Measurements from ENCODE around the gene UBE2M.

UBE2M gene

GRCh38 chr19:58513694-58514563 lies 44.5 kb downstream of the UBE2M start:
- Histone ChIP-seq H3K9ac (ENCODE audit: low read depth, low read length, poor library complexity, severe bottlenecking) (peak overlapping the region; percentile 94), H3K4me3 (ENCODE audit: low read length, poor library complexity, severe bottlenecking) (peak overlapping the region; percentile 94), H3K36me3 (ENCODE audit: insufficient read depth, low read length) (no peaks in the 10 kb centered on the region), H3K4me1 (ENCODE audit: insufficient read depth, low read length, poor library complexity, severe bottlenecking) (peaks cover 29% of the 10 kb centered on the region), H3K9me3 (ENCODE audit: insufficient read depth, low read depth, low read length) (no peaks in the 10 kb centered on the region), H3F3A (ENCODE audit: low read depth) (no peaks in the 10 kb centered on the region), H4K20me1 (ENCODE audit: insufficient read depth, low read length, poor library complexity, severe bottlenecking) (no peaks in the 10 kb centered on the region), H3K79me2 (ENCODE audit: insufficient read depth, low read length) (peaks cover 45% of the 10 kb centered on the region), H2AFZ (ENCODE audit: low read length) (peak overlapping the region; percentile 55; the same call in 1 of the 2 replicates), H3K4me2 (ENCODE audit: low read depth, low read length, poor library complexity, severe bottlenecking) (peak overlapping the region; percentile 100), H3K27me3 (ENCODE audit: insufficient read depth, low read length, poor library complexity, severe bottlenecking) (no peaks in the 10 kb centered on the region), H3K9me2 (replicated peaks; ENCODE audit: low read depth, low read length) (no peaks in the 10 kb centered on the region)
- TF ChIP-seq CTCF (conservative IDR thresholded peaks at IDR 0.05; ENCODE audit: low read length) (peak; percentile 76), EZH2phosphoT487 (IDR thresholded peaks at IDR 0.05; ENCODE audit: borderline replicate concordance) (no peak)

GRCh38 chr19:58513213-58513693 lies 45.2 kb downstream of the UBE2M start:
- peaks cover 27% of the 10 kb centered on the region for H3K4me1 ChIP-seq (ENCODE audit: insufficient read depth, low read length, poor library complexity, severe bottlenecking)
- no peaks in the 10 kb centered on the region for H3K36me3 ChIP-seq (ENCODE audit: insufficient read depth, low read length)
- no peaks in the 10 kb centered on the region for H4K20me1 ChIP-seq (ENCODE audit: insufficient read depth, low read length, poor library complexity, severe bottlenecking)
- no peaks in the 10 kb centered on the region for H3K9me2 ChIP-seq (replicated peaks; ENCODE audit: low read depth, low read length)
- H2AFZ ChIP-seq (ENCODE audit: low read length), result peak overlapping the region; percentile 55; the same call in 1 of the 2 replicates
- peak overlapping the region; percentile 94 for H3K9ac ChIP-seq (ENCODE audit: low read depth, low read length, poor library complexity, severe bottlenecking)
- no peak for TF ChIP-seq EZH2phosphoT487 (IDR thresholded peaks at IDR 0.05; ENCODE audit: borderline replicate concordance)
- no peak for TF ChIP-seq CTCF (conservative IDR thresholded peaks at IDR 0.05; ENCODE audit: low read length)
- H3F3A ChIP-seq (ENCODE audit: low read depth), result no peaks in the 10 kb centered on the region
- peaks cover 39% of the 10 kb centered on the region for H3K79me2 ChIP-seq (ENCODE audit: insufficient read depth, low read length)
- no peaks in the 10 kb centered on the region for H3K9me3 ChIP-seq (ENCODE audit: insufficient read depth, low read depth, low read length)
- peak overlapping the region; percentile 100 for H3K4me2 ChIP-seq (ENCODE audit: low read depth, low read length, poor library complexity, severe bottlenecking)
- H3K27me3 ChIP-seq (ENCODE audit: insufficient read depth, low read length, poor library complexity, severe bottlenecking), result no peaks in the 10 kb centered on the region
- H3K4me3 ChIP-seq (ENCODE audit: low read length, poor library complexity, severe bottlenecking), result peak overlapping the region; percentile 94

- no peak within 1 kb of the TSS for H2AFZ ChIP-seq (ENCODE audit: low read length)
- no peak within 1 kb of the TSS for H3K4me2 ChIP-seq (ENCODE audit: low read depth, low read length, poor library complexity, severe bottlenecking)
- H3K9ac ChIP-seq (ENCODE audit: low read depth, low read length, poor library complexity, severe bottlenecking), result no peak within 1 kb of the TSS
- H3K4me3 ChIP-seq (ENCODE audit: low read length, poor library complexity, severe bottlenecking), result no peak within 1 kb of the TSS
- H3K27me3 ChIP-seq (ENCODE audit: insufficient read depth, low read length, poor library complexity, severe bottlenecking), result no peaks in the 10 kb centered on the region
- H3K36me3 ChIP-seq (ENCODE audit: insufficient read depth, low read length), result no peaks in the 10 kb centered on the region
- H3F3A ChIP-seq (ENCODE audit: low read depth), result no peaks in the 10 kb centered on the region
- peaks cover 23% of the 10 kb centered on the region; the same call in 1 of the 2 replicates for H3K79me2 ChIP-seq (ENCODE audit: insufficient read depth, low read length)
- no peaks in the 10 kb centered on the region for H3K9me3 ChIP-seq (ENCODE audit: insufficient read depth, low read depth, low read length)
- TF ChIP-seq CTCF (conservative IDR thresholded peaks at IDR 0.05; ENCODE audit: low read length) (no peak), EZH2phosphoT487 (IDR thresholded peaks at IDR 0.05; ENCODE audit: borderline replicate concordance) (no peak)
- no peaks in the 10 kb centered on the region for H3K9me2 ChIP-seq (replicated peaks; ENCODE audit: low read depth, low read length)
- H3K4me1 ChIP-seq (ENCODE audit: insufficient read depth, low read length, poor library complexity, severe bottlenecking), result peaks cover 23% of the 10 kb centered on the region
- no peaks in the 10 kb centered on the region for H4K20me1 ChIP-seq (ENCODE audit: insufficient read depth, low read length, poor library complexity, severe bottlenecking)
Observed at GRCh38 chr19:58511353-58512208, 46.8 kb downstream of the UBE2M start, which contains the start of gene SLC27A5. Gene SLC27A5 (minus strand): TSS chr19:58511992. CDS start chr19:58511955, 37 bp downstream.

All from Loucy (cell line).